ENCODE measurements around the gene ETV7.

DNA sequence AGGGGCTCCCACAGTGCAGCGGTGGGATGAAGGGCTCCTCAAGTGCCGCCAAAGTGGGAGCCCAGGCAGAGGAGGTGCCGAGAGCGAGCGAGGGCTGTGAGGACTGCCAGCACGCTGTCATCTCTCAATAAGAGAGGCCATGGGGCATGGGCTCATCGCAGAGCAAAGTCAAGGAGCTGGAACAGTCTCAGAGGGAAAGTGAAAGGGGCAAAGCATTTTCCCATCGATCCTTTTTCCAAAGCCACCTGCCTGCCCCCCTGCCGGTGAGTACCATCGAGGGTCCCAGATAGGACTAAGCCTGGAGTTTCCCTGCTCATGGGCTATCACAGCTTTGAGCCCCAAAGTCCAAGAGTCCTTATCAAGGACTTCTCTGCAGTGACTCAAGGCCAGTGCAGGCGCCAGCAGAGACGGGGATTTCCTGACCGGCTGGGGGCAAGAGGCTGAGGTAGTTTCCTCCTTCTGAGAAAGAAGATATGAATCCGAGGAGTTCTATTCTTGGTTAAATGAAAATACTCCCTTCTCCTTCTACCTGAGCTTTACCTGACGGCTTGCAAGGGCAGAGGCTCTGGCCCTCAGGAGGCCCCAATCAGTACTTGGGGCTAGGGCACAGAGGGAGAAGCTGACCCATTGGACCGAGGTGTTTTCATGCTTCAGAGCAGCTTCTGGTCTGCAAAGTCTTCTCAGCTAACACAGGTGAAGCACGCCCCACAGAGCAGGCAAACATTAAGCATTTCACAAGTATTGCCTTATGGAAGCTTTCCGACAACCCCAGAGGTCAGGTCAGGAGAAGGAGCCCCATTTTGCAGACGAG, 22.6 kb downstream of the ETV7 start:
- TF ChIP-seq, protein P1, sequence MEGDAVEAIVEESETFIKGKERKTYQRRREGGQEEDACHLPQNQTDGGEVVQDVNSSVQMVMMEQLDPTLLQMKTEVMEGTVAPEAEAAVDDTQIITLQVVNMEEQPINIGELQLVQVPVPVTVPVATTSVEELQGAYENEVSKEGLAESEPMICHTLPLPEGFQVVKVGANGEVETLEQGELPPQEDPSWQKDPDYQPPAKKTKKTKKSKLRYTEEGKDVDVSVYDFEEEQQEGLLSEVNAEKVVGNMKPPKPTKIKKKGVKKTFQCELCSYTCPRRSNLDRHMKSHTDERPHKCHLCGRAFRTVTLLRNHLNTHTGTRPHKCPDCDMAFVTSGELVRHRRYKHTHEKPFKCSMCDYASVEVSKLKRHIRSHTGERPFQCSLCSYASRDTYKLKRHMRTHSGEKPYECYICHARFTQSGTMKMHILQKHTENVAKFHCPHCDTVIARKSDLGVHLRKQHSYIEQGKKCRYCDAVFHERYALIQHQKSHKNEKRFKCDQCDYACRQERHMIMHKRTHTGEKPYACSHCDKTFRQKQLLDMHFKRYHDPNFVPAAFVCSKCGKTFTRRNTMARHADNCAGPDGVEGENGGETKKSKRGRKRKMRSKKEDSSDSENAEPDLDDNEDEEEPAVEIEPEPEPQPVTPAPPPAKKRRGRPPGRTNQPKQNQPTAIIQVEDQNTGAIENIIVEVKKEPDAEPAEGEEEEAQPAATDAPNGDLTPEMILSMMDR (conservative IDR thresholded peaks at IDR 0.05; ENCODE audit: low read depth in 2 of 2): no peak
- TF ChIP-seq, protein P2, sequence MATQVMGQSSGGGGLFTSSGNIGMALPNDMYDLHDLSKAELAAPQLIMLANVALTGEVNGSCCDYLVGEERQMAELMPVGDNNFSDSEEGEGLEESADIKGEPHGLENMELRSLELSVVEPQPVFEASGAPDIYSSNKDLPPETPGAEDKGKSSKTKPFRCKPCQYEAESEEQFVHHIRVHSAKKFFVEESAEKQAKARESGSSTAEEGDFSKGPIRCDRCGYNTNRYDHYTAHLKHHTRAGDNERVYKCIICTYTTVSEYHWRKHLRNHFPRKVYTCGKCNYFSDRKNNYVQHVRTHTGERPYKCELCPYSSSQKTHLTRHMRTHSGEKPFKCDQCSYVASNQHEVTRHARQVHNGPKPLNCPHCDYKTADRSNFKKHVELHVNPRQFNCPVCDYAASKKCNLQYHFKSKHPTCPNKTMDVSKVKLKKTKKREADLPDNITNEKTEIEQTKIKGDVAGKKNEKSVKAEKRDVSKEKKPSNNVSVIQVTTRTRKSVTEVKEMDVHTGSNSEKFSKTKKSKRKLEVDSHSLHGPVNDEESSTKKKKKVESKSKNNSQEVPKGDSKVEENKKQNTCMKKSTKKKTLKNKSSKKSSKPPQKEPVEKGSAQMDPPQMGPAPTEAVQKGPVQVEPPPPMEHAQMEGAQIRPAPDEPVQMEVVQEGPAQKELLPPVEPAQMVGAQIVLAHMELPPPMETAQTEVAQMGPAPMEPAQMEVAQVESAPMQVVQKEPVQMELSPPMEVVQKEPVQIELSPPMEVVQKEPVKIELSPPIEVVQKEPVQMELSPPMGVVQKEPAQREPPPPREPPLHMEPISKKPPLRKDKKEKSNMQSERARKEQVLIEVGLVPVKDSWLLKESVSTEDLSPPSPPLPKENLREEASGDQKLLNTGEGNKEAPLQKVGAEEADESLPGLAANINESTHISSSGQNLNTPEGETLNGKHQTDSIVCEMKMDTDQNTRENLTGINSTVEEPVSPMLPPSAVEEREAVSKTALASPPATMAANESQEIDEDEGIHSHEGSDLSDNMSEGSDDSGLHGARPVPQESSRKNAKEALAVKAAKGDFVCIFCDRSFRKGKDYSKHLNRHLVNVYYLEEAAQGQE (IDR thresholded peaks at IDR 0.05; ENCODE audit: unreplicated experiment): no peak
